ENCODE results near the gene DLG5. TPM values are rescaled to one million over a fixed set of nuclear protein-coding genes. Genes with fewer than 3 reads are reported as not detected.
A peak's percentile ranks its signal among the peaks of the same experiment; 100 is the strongest.

The DLG5 gene
- total and polyA plus RNA-seq, 10 of the 15 experiments (the other 5 are each of a cell fraction or from before 2014, with no cell fraction given), result 0.18 to 6.6 (median 2.7) TPM

DNA sequence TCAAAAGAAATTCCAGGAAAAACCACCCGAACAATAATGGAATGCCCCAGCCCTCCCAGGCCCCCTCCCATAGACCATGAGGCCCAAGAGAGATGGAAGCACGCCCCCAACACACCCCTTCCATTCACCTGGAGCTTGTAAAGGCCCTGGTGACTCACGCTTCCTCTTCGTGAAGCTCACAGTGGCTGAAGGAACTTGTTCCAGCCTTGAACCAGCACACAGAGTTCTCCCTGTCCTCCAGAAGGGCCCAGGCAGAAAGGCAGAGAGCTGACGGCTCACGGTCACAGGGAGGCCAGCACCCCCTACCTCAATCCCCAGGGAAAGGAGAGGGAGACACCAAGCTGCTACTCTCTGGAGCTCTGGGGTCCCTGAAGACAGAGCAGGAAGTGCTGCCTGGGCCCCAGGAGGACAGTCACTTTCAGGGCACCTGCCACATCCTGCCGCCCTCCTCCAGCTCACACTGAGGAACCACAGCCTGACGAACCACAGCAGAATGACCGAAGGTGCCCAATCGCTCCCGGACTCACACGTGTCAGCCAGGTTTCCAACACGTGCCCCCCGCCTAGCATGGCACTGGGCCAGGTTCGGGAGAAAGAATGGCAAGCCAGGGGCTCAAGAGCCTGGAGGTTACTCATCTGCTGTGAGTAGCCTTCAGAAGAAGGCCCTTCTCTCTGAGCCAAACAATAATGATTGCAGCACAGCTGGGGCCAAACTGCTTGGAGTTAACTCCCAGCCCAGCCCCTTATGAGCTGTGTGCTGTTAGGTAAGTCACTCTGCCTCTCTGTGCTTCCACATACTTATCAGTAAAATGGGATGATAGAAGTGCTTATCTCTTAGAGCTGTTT, 52.8 kb downstream of the DLG5 start (continued):
- no peak for TF ChIP-seq CHD1 (IDR thresholded peaks at IDR 0.05; ENCODE audit: low read depth, low read length)
- no peak for TF ChIP-seq KAT2A (conservative IDR thresholded peaks at IDR 0.05; ENCODE audit: control insufficient read depth, low read depth, low read length)
- TF ChIP-seq, protein P1, sequence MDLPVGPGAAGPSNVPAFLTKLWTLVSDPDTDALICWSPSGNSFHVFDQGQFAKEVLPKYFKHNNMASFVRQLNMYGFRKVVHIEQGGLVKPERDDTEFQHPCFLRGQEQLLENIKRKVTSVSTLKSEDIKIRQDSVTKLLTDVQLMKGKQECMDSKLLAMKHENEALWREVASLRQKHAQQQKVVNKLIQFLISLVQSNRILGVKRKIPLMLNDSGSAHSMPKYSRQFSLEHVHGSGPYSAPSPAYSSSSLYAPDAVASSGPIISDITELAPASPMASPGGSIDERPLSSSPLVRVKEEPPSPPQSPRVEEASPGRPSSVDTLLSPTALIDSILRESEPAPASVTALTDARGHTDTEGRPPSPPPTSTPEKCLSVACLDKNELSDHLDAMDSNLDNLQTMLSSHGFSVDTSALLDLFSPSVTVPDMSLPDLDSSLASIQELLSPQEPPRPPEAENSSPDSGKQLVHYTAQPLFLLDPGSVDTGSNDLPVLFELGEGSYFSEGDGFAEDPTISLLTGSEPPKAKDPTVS (IDR thresholded peaks at IDR 0.05; ENCODE audit: low read depth, low read length), result no peak
- no peak for TF ChIP-seq KLF5 (IDR thresholded peaks at IDR 0.05; ENCODE audit: partially characterized antibody)
- TF ChIP-seq IKZF1 (conservative IDR thresholded peaks at IDR 0.05), result peak; percentile 76
- no peak for TF ChIP-seq STAT1 (conservative IDR thresholded peaks at IDR 0.05)
- no peak; the same call in 1 of the 2 replicates for TF ChIP-seq EED (IDR thresholded peaks at IDR 0.05; ENCODE audit: low read depth)
- TF ChIP-seq RCOR1 (conservative IDR thresholded peaks at IDR 0.05; ENCODE audit: low read depth, low read length), result no peak
- TF ChIP-seq, protein P2, sequence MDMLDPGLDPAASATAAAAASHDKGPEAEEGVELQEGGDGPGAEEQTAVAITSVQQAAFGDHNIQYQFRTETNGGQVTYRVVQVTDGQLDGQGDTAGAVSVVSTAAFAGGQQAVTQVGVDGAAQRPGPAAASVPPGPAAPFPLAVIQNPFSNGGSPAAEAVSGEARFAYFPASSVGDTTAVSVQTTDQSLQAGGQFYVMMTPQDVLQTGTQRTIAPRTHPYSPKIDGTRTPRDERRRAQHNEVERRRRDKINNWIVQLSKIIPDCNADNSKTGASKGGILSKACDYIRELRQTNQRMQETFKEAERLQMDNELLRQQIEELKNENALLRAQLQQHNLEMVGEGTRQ (IDR thresholded peaks at IDR 0.05; ENCODE audit: borderline replicate concordance, low read depth, low read length), result no peak; the same call in 1 of the 2 replicates
- TF ChIP-seq, protein P3, sequence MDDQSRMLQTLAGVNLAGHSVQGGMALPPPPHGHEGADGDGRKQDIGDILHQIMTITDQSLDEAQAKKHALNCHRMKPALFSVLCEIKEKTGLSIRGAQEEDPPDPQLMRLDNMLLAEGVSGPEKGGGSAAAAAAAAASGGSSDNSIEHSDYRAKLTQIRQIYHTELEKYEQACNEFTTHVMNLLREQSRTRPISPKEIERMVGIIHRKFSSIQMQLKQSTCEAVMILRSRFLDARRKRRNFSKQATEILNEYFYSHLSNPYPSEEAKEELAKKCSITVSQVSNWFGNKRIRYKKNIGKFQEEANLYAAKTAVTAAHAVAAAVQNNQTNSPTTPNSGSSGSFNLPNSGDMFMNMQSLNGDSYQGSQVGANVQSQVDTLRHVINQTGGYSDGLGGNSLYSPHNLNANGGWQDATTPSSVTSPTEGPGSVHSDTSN (IDR thresholded peaks at IDR 0.05; ENCODE audit: insufficient replicate concordance, low read depth, low read length), result no peak
- no peak for TF ChIP-seq MYC (IDR thresholded peaks at IDR 0.05; ENCODE audit: insufficient read depth, insufficient read length, insufficient replicate concordance, low read length, severe bottlenecking)
- TF ChIP-seq YBX1 (IDR thresholded peaks at IDR 0.05), result no peak
- TF ChIP-seq, protein P4, sequence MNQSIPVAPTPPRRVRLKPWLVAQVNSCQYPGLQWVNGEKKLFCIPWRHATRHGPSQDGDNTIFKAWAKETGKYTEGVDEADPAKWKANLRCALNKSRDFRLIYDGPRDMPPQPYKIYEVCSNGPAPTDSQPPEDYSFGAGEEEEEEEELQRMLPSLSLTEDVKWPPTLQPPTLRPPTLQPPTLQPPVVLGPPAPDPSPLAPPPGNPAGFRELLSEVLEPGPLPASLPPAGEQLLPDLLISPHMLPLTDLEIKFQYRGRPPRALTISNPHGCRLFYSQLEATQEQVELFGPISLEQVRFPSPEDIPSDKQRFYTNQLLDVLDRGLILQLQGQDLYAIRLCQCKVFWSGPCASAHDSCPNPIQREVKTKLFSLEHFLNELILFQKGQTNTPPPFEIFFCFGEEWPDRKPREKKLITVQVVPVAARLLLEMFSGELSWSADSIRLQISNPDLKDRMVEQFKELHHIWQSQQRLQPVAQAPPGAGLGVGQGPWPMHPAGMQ (IDR thresholded peaks at IDR 0.05; ENCODE audit: borderline replicate concordance), result no peak
- TF ChIP-seq, protein P5, sequence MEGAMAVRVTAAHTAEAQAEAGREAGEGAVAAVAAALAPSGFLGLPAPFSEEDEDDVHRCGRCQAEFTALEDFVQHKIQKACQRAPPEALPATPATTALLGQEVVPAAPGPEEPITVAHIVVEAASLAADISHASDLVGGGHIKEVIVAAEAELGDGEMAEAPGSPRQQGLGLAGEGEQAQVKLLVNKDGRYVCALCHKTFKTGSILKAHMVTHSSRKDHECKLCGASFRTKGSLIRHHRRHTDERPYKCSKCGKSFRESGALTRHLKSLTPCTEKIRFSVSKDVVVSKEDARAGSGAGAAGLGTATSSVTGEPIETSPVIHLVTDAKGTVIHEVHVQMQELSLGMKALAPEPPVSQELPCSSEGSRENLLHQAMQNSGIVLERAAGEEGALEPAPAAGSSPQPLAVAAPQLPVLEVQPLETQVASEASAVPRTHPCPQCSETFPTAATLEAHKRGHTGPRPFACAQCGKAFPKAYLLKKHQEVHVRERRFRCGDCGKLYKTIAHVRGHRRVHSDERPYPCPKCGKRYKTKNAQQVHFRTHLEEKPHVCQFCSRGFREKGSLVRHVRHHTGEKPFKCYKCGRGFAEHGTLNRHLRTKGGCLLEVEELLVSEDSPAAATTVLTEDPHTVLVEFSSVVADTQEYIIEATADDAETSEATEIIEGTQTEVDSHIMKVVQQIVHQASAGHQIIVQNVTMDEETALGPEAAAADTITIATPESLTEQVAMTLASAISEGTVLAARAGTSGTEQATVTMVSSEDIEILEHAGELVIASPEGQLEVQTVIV (IDR thresholded peaks at IDR 0.05; ENCODE audit: borderline replicate concordance, partially characterized antibody), result no peak
- TF ChIP-seq CBX3 (IDR thresholded peaks at IDR 0.05; ENCODE audit: borderline replicate concordance, low read depth), result no peak
- no peak for TF ChIP-seq ZSCAN29 (IDR thresholded peaks at IDR 0.05)
- no peak for TF ChIP-seq JUNB (IDR thresholded peaks at IDR 0.05)
- no peak for TF ChIP-seq MEF2A (IDR thresholded peaks at IDR 0.05; ENCODE audit: insufficient read depth, low read depth, low read length)
- no peak for TF ChIP-seq RFX5 (IDR thresholded peaks at IDR 0.05; ENCODE audit: low read depth, low read length)
- TF ChIP-seq, protein P6, sequence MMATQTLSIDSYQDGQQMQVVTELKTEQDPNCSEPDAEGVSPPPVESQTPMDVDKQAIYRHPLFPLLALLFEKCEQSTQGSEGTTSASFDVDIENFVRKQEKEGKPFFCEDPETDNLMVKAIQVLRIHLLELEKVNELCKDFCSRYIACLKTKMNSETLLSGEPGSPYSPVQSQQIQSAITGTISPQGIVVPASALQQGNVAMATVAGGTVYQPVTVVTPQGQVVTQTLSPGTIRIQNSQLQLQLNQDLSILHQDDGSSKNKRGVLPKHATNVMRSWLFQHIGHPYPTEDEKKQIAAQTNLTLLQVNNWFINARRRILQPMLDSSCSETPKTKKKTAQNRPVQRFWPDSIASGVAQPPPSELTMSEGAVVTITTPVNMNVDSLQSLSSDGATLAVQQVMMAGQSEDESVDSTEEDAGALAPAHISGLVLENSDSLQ (IDR thresholded peaks at IDR 0.05), result peak; percentile 11; the same call in 1 of the 2 replicates
